MM.1S (cell line): ENCODE measurements around the gene NOS1.

Experiments
- DNase-seq: peaks from one replicate; pipeline ENCODE4 v3.0.0-alpha.2; 2015
- H2AFZ ChIP-seq: fragments of 300-600 bp; sonication (generic); 2 replicates; pipeline ENCODE4 v1.6.0; 2016; ENCODE audit warnings: antibody characterized with exemption, low read length
- H3F3A ChIP-seq: fragments of 300-600 bp; sonication (generic); 2 replicates; pipeline ENCODE4 v1.6.1; 2016; ENCODE audit warnings: mild to moderate bottlenecking, antibody characterized with exemption, low read length, moderate library complexity, mixed read lengths; ENCODE audit not compliant: insufficient read depth
- H3K27ac ChIP-seq: fragments of 300-600 bp; sonication (generic); 2 replicates; pipeline ENCODE4 v1.5.1; 2016; ENCODE audit warnings: mild to moderate bottlenecking, low read length
- H3K27me3 ChIP-seq: fragments of 300-600 bp; sonication (generic); replicated peaks from 2 replicates; pipeline ENCODE4 v1.6.0; 2016; ENCODE audit warnings: low read length; ENCODE audit not compliant: insufficient read depth
- H3K36me3 ChIP-seq: fragments of 300-600 bp; sonication (generic); replicated peaks from 2 replicates; pipeline ENCODE4 v1.6.1; 2016; ENCODE audit warnings: mild to moderate bottlenecking, low read length, mixed read lengths; ENCODE audit not compliant: insufficient read depth
- H3K4me1 ChIP-seq: fragments of 300-600 bp; sonication (generic); 2 replicates; pipeline ENCODE4 v1.6.1; 2016; ENCODE audit warnings: low read length, mixed read lengths
- H3K4me2 ChIP-seq: fragments of 300-600 bp; sonication (generic); 2 replicates; pipeline ENCODE4 v1.6.0; 2016; ENCODE audit warnings: low read depth, low read length
- H3K4me3 ChIP-seq: fragments of 300-600 bp; sonication (generic); 2 replicates; pipeline ENCODE4 v1.5.1; 2016; ENCODE audit warnings: low read length, mixed read lengths
- H3K79me2 ChIP-seq: fragments of 300-600 bp; sonication (generic); 2 replicates; pipeline ENCODE4 v1.6.1; 2016; ENCODE audit warnings: mixed run types, low read length, mixed read lengths
- H3K9ac ChIP-seq: fragments of 300-600 bp; sonication (generic); 2 replicates; pipeline ENCODE4 v1.6.1; 2016; ENCODE audit warnings: low read length, mixed read lengths
- H3K9me2 ChIP-seq: fragments of 300-600 bp; sonication (generic); replicated peaks from 2 replicates; pipeline ENCODE4 v1.6.1; 2016; ENCODE audit warnings: mild to moderate bottlenecking, low read length, mixed read lengths; ENCODE audit not compliant: insufficient read depth
- H3K9me3 ChIP-seq: fragments of 300-600 bp; sonication (generic); replicated peaks from 2 replicates; pipeline ENCODE4 v1.6.1; 2016; ENCODE audit warnings: mild to moderate bottlenecking, low read length, mixed read lengths; ENCODE audit not compliant: insufficient read depth
- H4K20me1 ChIP-seq: fragments of 300-600 bp; sonication (generic); 2 replicates; pipeline ENCODE4 v1.6.1; 2016; ENCODE audit warnings: mild to moderate bottlenecking, low read length, moderate library complexity, mixed read lengths; ENCODE audit not compliant: insufficient read depth
- CTCF ChIP-seq: fragments of 300-600 bp; sonication (generic); IDR thresholded peaks from 2 replicates; pipeline ENCODE4 v1.5.1; 2016; ENCODE audit warnings: antibody characterized with exemption, low read length, mixed read lengths
- EZH2 ChIP-seq: fragments of 300-600 bp; sonication (generic); optimal IDR thresholded peaks from 2 replicates; pipeline ENCODE3; 2017; ENCODE audit warnings: low read depth, mild to moderate bottlenecking, antibody characterized with exemption, low read length, mixed read lengths
- EZH2phosphoT487 ChIP-seq: fragments of 300-600 bp; sonication (generic); IDR thresholded peaks from 2 replicates; pipeline ENCODE4 v1.6.1; 2018; ENCODE audit warnings: antibody characterized with exemption, low read length

The NOS1 gene

GRCh38 chr12:117309276-117309925 is 52.0 kb downstream of the NOS1 start:
- H3K4me1 ChIP-seq, result no peaks in the 10 kb centered on the region
- H3K4me2 ChIP-seq, result no peak overlapping the region
- H4K20me1 ChIP-seq, result no peaks in the 10 kb centered on the region
- no peak overlapping the region for H3K4me3 ChIP-seq
- H3K27me3 ChIP-seq, result no peaks in the 10 kb centered on the region
- H3K79me2 ChIP-seq, result no peaks in the 10 kb centered on the region
- H3K9me2 ChIP-seq, result no peaks in the 10 kb centered on the region
- TF ChIP-seq EZH2phosphoT487 (no peak), CTCF (no peak), EZH2 (no peak)
- H2AFZ ChIP-seq, result no peak overlapping the region
- no peaks in the 10 kb centered on the region for H3K9me3 ChIP-seq
- DNase-seq, result no peak
- H3K36me3 ChIP-seq, result no peaks in the 10 kb centered on the region
- no peaks in the 10 kb centered on the region for H3F3A ChIP-seq
- H3K9ac ChIP-seq, result no peak overlapping the region
- H3K27ac ChIP-seq, result no peak overlapping the region

GRCh38 chr12:117300174-117300573 is 61.3 kb downstream of the NOS1 start:
- no peak for TF ChIP-seq EZH2phosphoT487
- TF ChIP-seq EZH2, result no peak
- no peak for TF ChIP-seq CTCF
- Histone ChIP-seq H3K4me3 (no peak overlapping the region), H3K27me3 (no peaks in the 10 kb centered on the region), H3F3A (no peaks in the 10 kb centered on the region), H2AFZ (no peak overlapping the region), H3K9me3 (no peaks in the 10 kb centered on the region), H4K20me1 (no peaks in the 10 kb centered on the region), H3K36me3 (no peaks in the 10 kb centered on the region), H3K79me2 (no peaks in the 10 kb centered on the region), H3K9ac (no peak overlapping the region), H3K9me2 (no peaks in the 10 kb centered on the region), H3K27ac (no peak overlapping the region), H3K4me1 (no peaks in the 10 kb centered on the region), H3K4me2 (no peak overlapping the region)
- no peak for DNase-seq

- Histone ChIP-seq H3K4me1 (no peaks in the 10 kb centered on the region), H3K9me3 (no peaks in the 10 kb centered on the region), H3K9ac (no peak overlapping the region), H3K27ac (no peak overlapping the region), H2AFZ (no peak overlapping the region), H3K79me2 (no peaks in the 10 kb centered on the region), H3K9me2 (no peaks in the 10 kb centered on the region), H3K4me3 (no peak overlapping the region), H4K20me1 (no peaks in the 10 kb centered on the region), H3F3A (no peaks in the 10 kb centered on the region), H3K36me3 (no peaks in the 10 kb centered on the region), H3K4me2 (no peak overlapping the region), H3K27me3 (no peaks in the 10 kb centered on the region)
- DNase-seq, result no peak
- TF ChIP-seq EZH2 (no peak), CTCF (no peak), EZH2phosphoT487 (no peak)
These were observed 62.7 kb downstream of the NOS1 start for GRCh38 chr12:117298648-117299225.
